ENCODE results near the gene WNT7A.
"Not testable (repeated sequence)": the region's sequence is repeated elsewhere in the genome, so short reads cannot be mapped to it uniquely, and the experiment has no call there.

Gene WNT7A

DNA sequence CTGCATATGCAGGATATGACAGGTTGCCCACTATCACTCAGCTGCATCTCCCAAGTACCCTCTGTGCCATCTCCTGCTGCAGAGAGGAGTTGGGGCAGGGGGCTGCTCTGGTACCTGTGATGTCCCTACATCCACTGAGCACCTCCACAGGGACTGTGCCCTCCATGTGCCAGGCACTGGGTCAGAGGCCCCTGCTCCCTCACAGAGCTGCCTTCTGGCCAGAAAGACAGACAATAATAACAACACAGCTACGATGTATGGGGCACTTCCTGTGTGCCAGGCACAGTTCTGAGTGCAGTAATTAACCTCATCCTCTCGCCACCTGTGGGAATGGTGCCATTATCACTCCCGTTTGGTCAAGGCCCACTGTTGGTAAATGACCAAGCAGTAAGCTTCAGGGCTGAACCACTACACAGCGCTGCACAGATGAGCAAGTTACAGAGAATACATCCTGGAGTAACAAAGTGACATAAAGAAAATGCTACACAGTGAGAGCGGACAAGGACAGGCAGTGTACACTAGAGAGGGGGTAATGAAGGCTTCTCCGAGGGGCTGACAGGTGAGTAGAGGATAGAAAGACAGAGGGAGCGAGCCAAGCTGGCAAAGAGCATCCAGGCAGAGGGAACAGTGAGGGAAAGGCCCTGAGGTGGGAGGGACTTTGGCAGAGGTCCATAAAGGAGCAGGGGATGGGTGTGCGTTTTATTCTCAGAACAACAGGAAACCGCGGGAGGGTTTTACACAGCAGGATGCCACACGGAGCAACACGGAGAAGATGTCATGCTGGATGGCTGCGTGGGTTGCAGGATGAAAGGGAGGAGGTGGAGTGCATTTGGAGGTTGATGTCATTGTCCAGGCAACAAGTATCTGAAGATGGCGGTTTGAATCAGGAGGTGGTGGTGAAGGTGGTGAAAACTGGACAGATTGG is 13.6 kb downstream of the WNT7A start:
- H3K36me3 ChIP-seq (ENCODE audit: insufficient read depth, low read length): no peaks in the 10 kb centered on the region
- peaks cover 9% of the 10 kb centered on the region for H3K4me1 ChIP-seq (ENCODE audit: insufficient read depth, low read length)
- no peaks in the 10 kb centered on the region for H3K9me3 ChIP-seq (ENCODE audit: control insufficient read depth, insufficient read depth, low read length)

DNA sequence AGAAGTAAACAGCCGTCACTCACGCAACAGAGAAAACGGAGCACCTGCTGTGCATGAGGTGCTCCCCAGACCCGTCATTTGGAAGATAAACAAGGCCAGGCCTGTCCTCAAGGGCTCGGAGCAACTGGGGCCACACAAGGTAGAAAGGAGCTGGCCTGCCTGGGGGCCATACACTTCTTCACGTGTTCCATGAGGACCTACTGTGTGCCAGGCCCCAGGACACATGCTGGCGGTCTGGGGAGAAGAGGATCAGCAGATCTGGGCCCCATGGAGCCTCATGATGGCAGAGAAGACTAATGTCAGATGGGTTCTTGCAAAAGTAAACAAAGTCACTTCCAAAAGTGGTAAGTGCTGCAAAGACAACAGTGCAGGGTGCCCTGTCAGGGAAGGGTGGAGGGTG is 14.3 kb downstream of the WNT7A start:
- H3K9me3 ChIP-seq (ENCODE audit: control insufficient read depth, insufficient read depth, low read length): no peaks in the 10 kb centered on the region
- no peaks in the 10 kb centered on the region for H3K36me3 ChIP-seq (ENCODE audit: insufficient read depth, low read length)
- peaks cover 9% of the 10 kb centered on the region for H3K4me1 ChIP-seq (ENCODE audit: insufficient read depth, low read length)
- no peak overlapping the region for H3K9ac ChIP-seq (ENCODE audit: low read depth, low read length)

More for the DNA sequence above, 13.6 kb downstream of the WNT7A start:
- no peak overlapping the region for H3K9ac ChIP-seq (ENCODE audit: low read depth, low read length)

DNA sequence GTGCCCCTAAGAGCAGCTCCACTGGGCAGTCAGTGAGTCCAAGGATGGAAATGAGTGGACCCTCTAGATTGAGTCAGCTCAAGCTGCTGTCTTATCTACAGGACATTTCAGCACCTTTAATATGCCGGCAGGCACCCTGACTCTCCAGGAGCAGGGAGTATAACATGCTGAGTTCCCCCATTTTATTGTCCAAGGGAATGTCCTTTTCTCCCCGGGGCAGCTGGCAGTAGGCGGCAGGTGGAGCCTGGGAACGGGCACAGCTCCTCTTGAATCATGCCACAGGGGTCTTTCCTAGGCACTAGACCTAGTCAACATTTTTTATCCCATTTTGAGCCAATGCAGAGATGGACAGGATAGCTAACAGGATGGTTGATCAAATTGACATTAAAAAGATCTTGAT is 14.8 kb downstream of the WNT7A start:
- Histone ChIP-seq H3K9ac (ENCODE audit: low read depth, low read length) (no peak overlapping the region), H3K36me3 (ENCODE audit: insufficient read depth, low read length) (no peaks in the 10 kb centered on the region)

DNA sequence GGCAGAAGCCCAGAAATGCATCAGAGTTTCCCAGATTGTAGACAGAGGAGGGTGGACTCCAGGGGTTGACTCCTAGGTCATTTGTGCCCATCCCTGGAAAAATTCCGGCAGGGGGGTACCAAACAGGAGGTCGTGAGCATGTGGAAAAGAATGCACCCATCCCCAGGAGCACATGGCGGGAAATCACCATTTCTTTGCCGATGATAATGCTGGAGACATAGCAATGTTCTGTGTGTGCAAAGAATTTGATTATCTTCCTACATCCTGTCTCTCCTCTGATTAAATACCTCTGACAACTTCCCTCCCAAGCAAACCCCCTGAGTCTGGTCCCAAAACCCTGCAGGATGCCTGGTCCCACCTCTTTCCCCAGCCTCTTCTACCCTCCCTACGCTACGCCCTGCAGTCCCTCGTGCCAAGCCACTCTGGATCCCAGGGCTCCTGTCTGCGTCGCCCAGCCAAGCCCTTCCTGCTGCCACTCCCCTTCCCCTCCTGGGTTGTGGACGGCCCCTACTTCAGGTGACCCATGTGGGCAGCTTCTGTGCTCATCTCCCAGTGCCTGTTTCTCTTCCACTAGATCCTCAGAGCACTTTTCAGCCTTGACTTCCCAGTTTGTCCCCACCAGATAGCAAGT is 15.8 kb downstream of the WNT7A start:
- no peaks in the 10 kb centered on the region for H3K9me3 ChIP-seq (ENCODE audit: control insufficient read depth, insufficient read depth, low read length)
- no peaks in the 10 kb centered on the region for H3K36me3 ChIP-seq (ENCODE audit: insufficient read depth, low read length)
- H3K9ac ChIP-seq (ENCODE audit: low read depth, low read length): no peak overlapping the region
- H3K4me1 ChIP-seq (ENCODE audit: insufficient read depth, low read length): peaks cover 9% of the 10 kb centered on the region

More for the DNA sequence above, 14.8 kb downstream of the WNT7A start:
- Histone ChIP-seq H3K4me1 (ENCODE audit: insufficient read depth, low read length) (peaks cover 9% of the 10 kb centered on the region), H3K9me3 (ENCODE audit: control insufficient read depth, insufficient read depth, low read length) (no peaks in the 10 kb centered on the region)

DNA sequence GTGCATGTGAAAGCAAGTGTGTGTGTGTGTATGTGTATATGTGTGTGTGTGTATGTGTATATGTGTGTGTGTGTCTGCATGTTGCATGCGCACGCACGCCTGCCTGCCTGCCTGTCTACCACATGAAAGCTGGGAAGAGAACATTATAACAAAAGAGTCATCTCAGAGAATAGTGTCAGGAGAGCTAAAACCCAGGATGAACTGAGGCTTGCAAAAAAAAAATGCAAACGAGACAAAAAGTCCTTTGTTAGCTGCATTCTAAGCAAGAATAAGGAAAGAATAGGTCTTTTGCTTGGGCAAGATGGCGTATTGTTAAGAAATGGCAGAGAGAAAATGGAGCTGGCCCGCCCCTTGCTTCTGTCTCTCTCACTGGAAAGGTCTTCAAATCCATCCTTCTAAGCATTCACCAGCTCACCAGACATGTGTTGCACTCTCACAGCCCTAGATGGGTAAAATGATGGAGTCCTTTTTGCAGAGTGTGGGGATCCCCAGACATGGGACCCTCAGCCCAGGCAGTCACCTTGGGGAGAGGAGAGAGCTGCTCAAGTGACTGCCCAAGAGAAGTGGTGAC is 16.4 kb downstream of the WNT7A start:
- no peaks in the 10 kb centered on the region for H3K36me3 ChIP-seq (ENCODE audit: insufficient read depth, low read length)
- H3K9me3 ChIP-seq (ENCODE audit: control insufficient read depth, insufficient read depth, low read length): no peaks in the 10 kb centered on the region
- H3K4me1 ChIP-seq (ENCODE audit: insufficient read depth, low read length): peaks cover 9% of the 10 kb centered on the region
- no peak overlapping the region for H3K9ac ChIP-seq (ENCODE audit: low read depth, low read length)

DNA sequence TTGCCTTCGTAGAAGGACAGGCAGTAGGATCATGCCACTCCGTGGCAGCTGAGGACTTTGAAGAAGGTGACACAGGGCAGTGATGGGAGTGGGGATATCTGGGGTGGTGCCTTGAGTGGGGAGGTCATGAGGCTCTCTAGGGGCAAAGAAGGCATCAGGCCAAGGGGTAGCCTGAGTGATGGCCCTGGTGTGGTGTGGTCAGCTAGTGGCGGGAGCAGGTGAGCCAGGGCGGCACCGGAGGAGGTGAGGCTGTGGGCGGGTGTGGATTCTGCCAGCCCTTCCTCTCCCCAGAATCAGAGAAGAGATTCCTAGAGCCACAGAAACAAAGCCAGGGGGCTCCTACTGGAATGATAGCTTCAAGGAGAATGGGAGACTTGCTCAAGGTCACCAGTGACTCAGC is 18.4 kb downstream of the WNT7A start:
- H3K9ac ChIP-seq (ENCODE audit: low read depth, low read length): no peak overlapping the region
- no peaks in the 10 kb centered on the region for H3K9me3 ChIP-seq (ENCODE audit: control insufficient read depth, insufficient read depth, low read length)
- H3K4me1 ChIP-seq (ENCODE audit: insufficient read depth, low read length): peaks cover 9% of the 10 kb centered on the region
- no peaks in the 10 kb centered on the region for H3K36me3 ChIP-seq (ENCODE audit: insufficient read depth, low read length)

DNA sequence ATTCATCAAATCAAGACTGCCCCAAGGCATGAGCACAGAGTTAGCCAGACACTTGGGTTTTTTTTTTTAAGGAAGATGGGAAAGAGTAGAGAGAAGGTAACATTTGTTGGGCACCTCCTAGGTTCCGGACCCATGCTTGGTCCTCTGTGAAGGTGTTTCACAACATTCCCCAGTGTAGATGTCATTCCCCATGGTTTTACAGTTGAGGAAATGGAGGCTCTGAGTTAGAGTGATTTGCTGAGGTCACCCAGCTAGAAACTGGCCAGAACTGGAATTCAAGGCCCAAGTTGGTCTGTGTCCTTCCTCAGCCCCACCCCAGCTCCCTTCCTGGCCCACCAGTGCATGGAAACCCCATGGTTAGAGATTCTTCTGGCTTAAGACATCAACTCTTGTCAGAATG is 19.9 kb downstream of the WNT7A start:
- Histone ChIP-seq H3K9me3 (ENCODE audit: control insufficient read depth, insufficient read depth, low read length) (no peaks in the 10 kb centered on the region), H3K36me3 (ENCODE audit: insufficient read depth, low read length) (no peaks in the 10 kb centered on the region), H3K9ac (ENCODE audit: low read depth, low read length) (no peak overlapping the region), H3K4me1 (ENCODE audit: insufficient read depth, low read length) (peaks cover 9% of the 10 kb centered on the region)

DNA sequence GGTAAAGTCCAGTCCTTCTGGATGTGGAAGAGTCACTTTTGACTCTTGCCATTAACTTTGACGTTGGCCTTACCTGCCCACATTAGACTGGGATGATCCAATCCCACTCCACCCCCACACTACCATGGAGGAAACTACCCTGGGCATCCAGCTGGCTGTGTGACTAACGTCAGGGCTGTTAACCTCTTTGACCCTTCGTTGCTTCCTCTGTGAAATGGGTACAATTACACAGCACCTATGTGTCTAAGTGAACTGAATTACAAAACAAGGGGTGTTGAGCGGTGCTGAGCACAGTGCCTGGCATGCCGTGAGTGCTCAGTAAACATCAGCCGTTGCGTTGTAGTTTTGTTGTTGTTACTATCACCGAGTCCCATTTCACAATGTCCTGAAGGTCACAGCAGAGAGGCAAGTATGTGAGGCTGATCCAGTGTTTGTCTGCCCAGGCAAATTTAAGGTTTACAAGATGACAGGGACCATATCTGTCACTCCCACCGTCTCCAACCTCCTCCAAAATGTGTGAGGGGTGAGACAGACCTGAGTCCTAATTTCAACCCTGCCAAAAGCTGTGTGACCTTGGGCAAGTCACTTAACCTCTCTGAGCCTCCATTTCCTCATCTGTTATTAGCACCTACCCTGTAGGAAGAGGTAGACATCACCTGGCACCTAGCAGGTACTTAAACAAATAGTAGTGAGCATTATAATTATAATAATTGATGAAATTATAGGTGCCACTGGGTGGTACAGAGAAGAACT is 20.9 kb downstream of the WNT7A start:
- H3K9me3 ChIP-seq (ENCODE audit: control insufficient read depth, insufficient read depth, low read length): no peaks in the 10 kb centered on the region
- H3K9ac ChIP-seq (ENCODE audit: low read depth, low read length): no peak overlapping the region
- peaks cover 12% of the 10 kb centered on the region for H3K4me1 ChIP-seq (ENCODE audit: insufficient read depth, low read length)
- no peaks in the 10 kb centered on the region for H3K36me3 ChIP-seq (ENCODE audit: insufficient read depth, low read length)

DNA sequence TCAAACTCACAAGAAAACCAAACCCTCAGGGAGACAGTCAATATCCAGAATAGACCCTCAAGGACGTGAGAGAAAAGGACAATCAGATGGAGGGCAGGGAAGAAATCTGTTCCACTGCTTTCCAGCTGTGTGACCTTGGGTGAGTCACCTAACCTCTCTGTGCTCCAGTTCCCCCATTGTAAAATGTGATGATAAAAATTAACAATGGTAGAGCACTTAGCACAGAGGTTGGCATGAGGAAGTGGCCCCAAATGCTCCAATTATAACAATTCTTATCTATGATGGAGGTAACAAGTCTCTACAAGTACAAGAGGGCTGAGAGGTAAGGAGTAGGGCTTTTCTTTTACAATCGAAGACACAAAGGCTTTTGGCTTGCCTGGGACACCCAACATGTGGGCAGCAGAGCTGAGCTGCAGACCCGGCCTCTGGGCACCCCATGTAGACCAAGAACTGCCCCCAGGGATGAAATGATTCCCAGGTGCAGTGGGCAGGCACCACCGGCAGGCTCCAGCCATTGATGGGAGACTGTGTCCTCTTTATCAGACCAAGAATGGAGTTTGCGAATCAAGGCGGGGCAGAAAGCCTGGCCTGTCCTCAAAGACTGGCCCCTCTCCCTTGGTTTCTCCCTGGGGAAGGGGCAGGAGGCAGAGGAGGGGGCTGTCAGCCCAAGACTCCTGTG is 22.0 kb downstream of the WNT7A start:
- H3K36me3 ChIP-seq (ENCODE audit: insufficient read depth, low read length): no peaks in the 10 kb centered on the region
- peaks cover 14% of the 10 kb centered on the region for H3K4me1 ChIP-seq (ENCODE audit: insufficient read depth, low read length)
- no peak overlapping the region for H3K9ac ChIP-seq (ENCODE audit: low read depth, low read length)
- no peaks in the 10 kb centered on the region for H3K9me3 ChIP-seq (ENCODE audit: control insufficient read depth, insufficient read depth, low read length)

DNA sequence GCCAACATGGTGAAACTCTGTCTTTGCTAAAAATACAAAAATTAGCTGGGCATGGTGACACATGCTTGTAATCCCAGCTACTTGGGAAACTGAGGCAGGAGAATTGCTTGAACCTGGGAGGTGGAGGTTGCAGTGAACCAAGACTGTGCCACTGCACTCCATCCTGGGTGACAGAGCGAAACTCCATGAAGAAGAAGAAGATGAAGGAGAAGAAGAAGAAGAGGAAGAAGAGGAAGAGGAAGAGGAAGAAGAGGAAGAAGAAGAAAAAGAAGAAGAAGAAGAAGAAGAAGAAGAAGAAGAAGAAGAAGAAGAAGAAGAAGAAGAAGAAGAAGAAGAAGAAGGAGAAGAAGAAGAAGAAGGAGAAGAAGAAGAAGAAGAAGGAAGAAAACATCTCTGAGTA is 23.2 kb downstream of the WNT7A start:
- H3K9me3 ChIP-seq (ENCODE audit: control insufficient read depth, insufficient read depth, low read length); H3K9ac ChIP-seq (ENCODE audit: low read depth, low read length); H3K36me3 ChIP-seq (ENCODE audit: insufficient read depth, low read length): not testable (repeated sequence)
- H3K4me1 ChIP-seq (ENCODE audit: insufficient read depth, low read length): peaks cover 21% of the 10 kb centered on the region

DNA sequence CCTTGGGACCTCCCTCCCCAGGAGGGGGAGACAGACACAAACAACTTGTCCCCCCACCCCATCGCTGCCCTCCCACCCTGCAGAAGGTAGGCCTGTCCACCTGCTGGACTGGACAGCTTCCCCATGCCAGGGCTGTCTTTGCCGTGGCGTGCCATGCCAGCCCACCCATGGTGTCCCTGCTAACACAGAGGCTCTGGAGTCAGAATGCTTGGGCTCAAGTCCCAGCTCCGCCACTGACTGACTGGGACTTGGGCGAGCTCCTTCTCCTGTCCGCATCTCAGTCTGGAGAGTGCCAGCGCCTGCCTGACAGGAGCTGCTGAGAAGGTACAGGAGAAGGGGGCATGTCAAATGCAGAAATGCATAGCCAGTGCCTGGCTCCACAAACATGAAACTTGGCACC is 23.9 kb downstream of the WNT7A start:
- H3K4me1 ChIP-seq (ENCODE audit: insufficient read depth, low read length): peaks cover 26% of the 10 kb centered on the region
- no peaks in the 10 kb centered on the region for H3K9me3 ChIP-seq (ENCODE audit: control insufficient read depth, insufficient read depth, low read length)
- no peak overlapping the region for H3K9ac ChIP-seq (ENCODE audit: low read depth, low read length)
- H3K36me3 ChIP-seq (ENCODE audit: insufficient read depth, low read length): no peaks in the 10 kb centered on the region

DNA sequence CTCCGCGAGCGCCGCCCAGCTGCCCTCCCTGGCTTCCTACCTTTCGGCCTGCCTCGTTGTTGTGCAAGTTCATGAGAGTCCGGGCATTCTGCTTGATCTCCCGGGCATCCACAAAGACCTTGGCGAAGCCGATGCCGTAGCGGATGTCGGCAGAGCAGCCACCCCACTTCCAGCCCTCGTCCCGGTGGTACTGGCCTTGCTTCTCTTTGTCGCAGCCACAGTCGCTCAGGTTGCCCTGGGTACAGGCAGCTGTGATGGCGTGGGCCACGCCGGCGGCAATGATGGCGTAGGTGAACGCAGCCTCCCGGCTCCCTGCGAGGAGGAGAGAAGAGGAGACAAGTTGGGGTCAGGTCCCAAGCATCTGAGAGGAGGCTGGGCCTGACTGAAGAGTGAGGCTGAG is 25.4 kb downstream of the WNT7A start:
- H3K36me3 ChIP-seq (ENCODE audit: insufficient read depth, low read length): no peaks in the 10 kb centered on the region
- H3K9me3 ChIP-seq (ENCODE audit: control insufficient read depth, insufficient read depth, low read length): no peaks in the 10 kb centered on the region
- no peak overlapping the region for H3K9ac ChIP-seq (ENCODE audit: low read depth, low read length)
- H3K4me1 ChIP-seq (ENCODE audit: insufficient read depth, low read length): peaks cover 41% of the 10 kb centered on the region

DNA sequence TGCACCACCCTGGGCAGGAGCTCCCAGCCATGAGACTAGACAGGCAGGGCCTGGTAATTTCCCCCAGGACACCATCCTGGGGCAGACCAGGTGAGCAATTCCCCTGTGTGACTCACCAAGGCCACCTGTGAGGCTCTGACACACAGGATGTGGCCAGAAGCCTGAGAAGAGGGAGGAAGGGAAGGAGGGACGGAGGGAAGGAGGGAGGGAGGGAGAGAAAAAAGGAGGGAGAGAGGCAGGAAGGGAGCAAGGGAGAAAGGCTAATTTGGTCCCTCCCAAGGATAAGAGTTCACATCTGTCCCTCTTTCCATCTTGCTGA is 25.9 kb downstream of the WNT7A start:
- Histone ChIP-seq H3K9me3 (ENCODE audit: control insufficient read depth, insufficient read depth, low read length) (no peaks in the 10 kb centered on the region), H3K36me3 (ENCODE audit: insufficient read depth, low read length) (no peaks in the 10 kb centered on the region), H3K9ac (ENCODE audit: low read depth, low read length) (no peak overlapping the region), H3K4me1 (ENCODE audit: insufficient read depth, low read length) (peaks cover 42% of the 10 kb centered on the region)

All from ES-I3 (cell line).